Endodermal cell (in vitro differentiated cells): ENCODE data around the gene COX6A2. TPM values are rescaled to one million over a fixed set of nuclear protein-coding genes. Genes with fewer than 3 reads are reported as not detected.

Experiments
- DNase-seq: peaks from one replicate; pipeline ENCODE4 v3.0.0-alpha.2; 2017
- H3K27ac ChIP-seq: 2 replicates; pipeline ENCODE4 v1.5.1; 2013; ENCODE audit warnings: mild to moderate bottlenecking, low read depth, low read length, moderate library complexity
- H3K27me3 ChIP-seq: 2 replicates; pipeline ENCODE4 v1.6.1; 2013; ENCODE audit warnings: mild to moderate bottlenecking, low read length, moderate library complexity; ENCODE audit not compliant: insufficient read depth, control insufficient read depth, poor library complexity, severe bottlenecking
- H3K36me3 ChIP-seq: 2 replicates; pipeline ENCODE4 v1.7.0; 2013; ENCODE audit warnings: mild to moderate bottlenecking, low read length, moderate library complexity; ENCODE audit not compliant: control insufficient read depth, insufficient read depth
- H3K4me1 ChIP-seq: one replicate; pipeline ENCODE4 v1.7.0; 2013; ENCODE audit warnings: low read length; ENCODE audit not compliant: control insufficient read depth, insufficient read depth
- H3K4me3 ChIP-seq: 2 replicates; pipeline ENCODE4 v1.5.1; 2013; ENCODE audit warnings: mild to moderate bottlenecking, low read length, moderate library complexity
- H3K9ac ChIP-seq: 2 replicates; pipeline ENCODE4 v1.6.1; 2013; ENCODE audit warnings: mild to moderate bottlenecking, low read length, moderate library complexity; ENCODE audit not compliant: poor library complexity, severe bottlenecking; ENCODE audit errors: extremely low read depth
- H3K9me3 ChIP-seq: 2 replicates; pipeline ENCODE4 v1.6.1; 2013; ENCODE audit warnings: mild to moderate bottlenecking, low read length, moderate library complexity; ENCODE audit not compliant: control insufficient read depth
- H3K27ac Mint-ChIP-seq: 2 replicates; pipeline ENCODE4 v1.8.0; 2020; ENCODE audit warnings: mixed read lengths
- H3K27me3 Mint-ChIP-seq: 2 replicates; pipeline ENCODE4 v1.8.0; 2021; ENCODE audit warnings: mild to moderate bottlenecking, mixed read lengths; ENCODE audit not compliant: insufficient read depth
- H3K36me3 Mint-ChIP-seq: 2 replicates; pipeline ENCODE4 v1.8.0; 2020; ENCODE audit warnings: low read depth, mixed read lengths
- H3K4me1 Mint-ChIP-seq: 2 replicates; pipeline ENCODE4 v1.8.0; 2020; ENCODE audit warnings: mixed read lengths
- H3K4me3 Mint-ChIP-seq: 2 replicates; pipeline ENCODE4 v1.8.0; 2020; ENCODE audit warnings: mild to moderate bottlenecking, moderate library complexity, mixed read lengths
- H3K9me3 Mint-ChIP-seq: 2 replicates; pipeline ENCODE4 v1.8.0; 2020; ENCODE audit warnings: mild to moderate bottlenecking, mixed read lengths
- WGBS, 2 experiments: methylation state at CpG; one replicate each; pipeline versions ENCODE4 v1.1.5 to v1.1.7; 2013; ENCODE audit warnings: missing lambda C conversion rate in 2 of 2, mixed read lengths in 1 of 2; ENCODE audit not compliant: insufficient coverage in 1 of 2, insufficient read length in 1 of 2; 5-methylcytosine and 5-hydroxymethylcytosine counted together
- total RNA-seq, 2 donors: library from RNA; stranded (reverse); fragmentation: NEBNext Ultra II Directional in 1 of 2; extraction: Animal tissue kit (Norgen Biotek cat#: 25700) in 1 of 2; gene quantifications; 2 replicates in 1 of 2; 3 replicates in 1 of 2; pipeline ENCODE4 v1.2.1, GENCODE V29; 2021
- TF ChIP-seq, protein P1 (sequence below): fragments of 200-600 bp; sonication (generic); conservative IDR thresholded peaks from 2 replicates; pipeline ENCODE4 v1.5.0; 2021; ENCODE audit warnings: antibody characterized with exemption, mild to moderate bottlenecking

COX6A2 gene
- total RNA-seq, 2 donors from 2014 or later = not detected

DNA sequence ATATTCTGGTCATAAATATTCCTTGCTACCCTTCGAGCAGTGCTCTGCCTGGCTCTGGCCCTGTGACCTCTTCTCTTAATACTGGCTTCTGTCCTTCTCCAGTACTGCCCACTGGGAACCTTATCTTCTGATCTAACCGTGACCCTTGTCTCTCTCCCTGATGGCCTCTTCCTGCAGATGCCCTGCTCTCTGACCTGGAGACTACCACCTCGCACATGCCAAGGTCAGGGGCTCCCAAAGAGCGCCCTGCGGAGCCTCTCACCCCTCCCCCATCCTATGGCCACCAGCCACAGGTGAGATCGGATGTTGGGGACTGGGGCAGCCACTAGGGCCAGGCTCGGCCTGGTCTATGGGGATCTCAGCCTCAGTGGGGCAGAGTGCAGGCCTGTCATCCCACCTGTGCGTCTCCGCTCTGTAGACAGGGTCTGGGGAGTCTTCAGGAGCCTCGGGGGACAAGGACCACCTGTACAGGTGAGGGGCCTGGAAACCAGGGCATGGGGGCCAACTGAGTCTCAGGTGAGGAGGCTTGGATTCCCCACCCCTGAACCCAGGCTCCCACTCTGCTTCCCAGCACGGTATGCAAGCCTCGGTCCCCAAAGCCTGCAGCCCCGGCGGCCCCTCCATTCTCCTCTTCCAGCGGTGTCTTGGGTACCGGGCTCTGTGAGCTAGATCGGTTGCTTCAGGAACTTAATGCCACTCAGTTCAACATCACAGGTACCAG is 45.3 kb upstream of the COX6A2 start:
- Mint-ChIP-seq H3K36me3 (peaks cover 9% of the 10 kb centered on the region), H3K27me3 (peaks cover 66% of the 10 kb centered on the region), H3K4me3 (peak overlapping the region; percentile 66), H3K27ac (no peak overlapping the region), H3K9me3 (no peaks in the 10 kb centered on the region), H3K4me1 (peaks cover 17% of the 10 kb centered on the region)
- Histone ChIP-seq H3K4me3 (no peak overlapping the region), H3K4me1 (no peaks in the 10 kb centered on the region), H3K27me3 (no peaks in the 10 kb centered on the region), H3K36me3 (peaks cover 27% of the 10 kb centered on the region), H3K9ac (no peak overlapping the region), H3K27ac (no peak overlapping the region), H3K9me3 (no peaks in the 10 kb centered on the region)
- WGBS, 2 experiments = 95% methylated on average over 11 to 17 of the region's 17 CpGs
- no peak for DNase-seq
- TF ChIP-seq, protein P1, sequence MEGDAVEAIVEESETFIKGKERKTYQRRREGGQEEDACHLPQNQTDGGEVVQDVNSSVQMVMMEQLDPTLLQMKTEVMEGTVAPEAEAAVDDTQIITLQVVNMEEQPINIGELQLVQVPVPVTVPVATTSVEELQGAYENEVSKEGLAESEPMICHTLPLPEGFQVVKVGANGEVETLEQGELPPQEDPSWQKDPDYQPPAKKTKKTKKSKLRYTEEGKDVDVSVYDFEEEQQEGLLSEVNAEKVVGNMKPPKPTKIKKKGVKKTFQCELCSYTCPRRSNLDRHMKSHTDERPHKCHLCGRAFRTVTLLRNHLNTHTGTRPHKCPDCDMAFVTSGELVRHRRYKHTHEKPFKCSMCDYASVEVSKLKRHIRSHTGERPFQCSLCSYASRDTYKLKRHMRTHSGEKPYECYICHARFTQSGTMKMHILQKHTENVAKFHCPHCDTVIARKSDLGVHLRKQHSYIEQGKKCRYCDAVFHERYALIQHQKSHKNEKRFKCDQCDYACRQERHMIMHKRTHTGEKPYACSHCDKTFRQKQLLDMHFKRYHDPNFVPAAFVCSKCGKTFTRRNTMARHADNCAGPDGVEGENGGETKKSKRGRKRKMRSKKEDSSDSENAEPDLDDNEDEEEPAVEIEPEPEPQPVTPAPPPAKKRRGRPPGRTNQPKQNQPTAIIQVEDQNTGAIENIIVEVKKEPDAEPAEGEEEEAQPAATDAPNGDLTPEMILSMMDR = no peak

DNA sequence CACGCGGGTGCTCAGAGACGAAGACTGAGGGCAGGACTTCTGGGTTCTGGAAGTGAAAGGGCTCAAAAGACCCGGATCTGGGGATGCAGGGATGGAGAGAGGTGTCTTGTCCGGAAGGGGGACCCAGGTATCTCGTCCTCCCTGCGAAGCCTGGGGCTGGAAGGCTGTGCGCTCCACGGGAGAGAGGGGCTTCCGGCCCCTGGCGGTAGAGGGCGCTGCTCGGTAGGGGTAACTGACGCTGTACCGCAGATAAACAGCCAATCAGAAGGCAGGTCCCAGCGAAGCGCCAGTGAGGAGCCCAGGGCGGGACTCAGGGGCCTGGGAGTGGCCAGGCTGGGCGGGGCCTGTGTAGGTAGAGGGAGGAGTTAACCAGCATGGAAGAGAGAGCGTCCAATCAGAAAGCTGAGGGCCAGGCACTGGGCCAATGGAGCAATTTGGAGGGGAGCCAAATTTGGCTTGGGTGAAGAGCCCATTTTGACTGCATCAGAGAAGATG is 44.6 kb upstream of the COX6A2 start:
- H3K27me3 Mint-ChIP-seq = peaks cover 59% of the 10 kb centered on the region
- Histone ChIP-seq H3K9me3 (no peaks in the 10 kb centered on the region), H3K9ac (no peak overlapping the region), H3K4me3 (peak overlapping the region; percentile 77), H3K27me3 (no peaks in the 10 kb centered on the region), H3K27ac (no peak overlapping the region), H3K36me3 (peaks cover 22% of the 10 kb centered on the region), H3K4me1 (no peaks in the 10 kb centered on the region)
- 44 to 55% methylated on average over 7 to 20 of the region's 20 CpGs for WGBS, 2 experiments
- peaks cover 14% of the 10 kb centered on the region for H3K4me1 Mint-ChIP-seq
- peak overlapping the region; percentile 66 for H3K4me3 Mint-ChIP-seq
- H3K9me3 Mint-ChIP-seq = no peaks in the 10 kb centered on the region
- TF ChIP-seq, protein P1 = peak; percentile 83
- peak; percentile 91 for DNase-seq
- peaks cover 9% of the 10 kb centered on the region for H3K36me3 Mint-ChIP-seq
- no peak overlapping the region for H3K27ac Mint-ChIP-seq

DNA sequence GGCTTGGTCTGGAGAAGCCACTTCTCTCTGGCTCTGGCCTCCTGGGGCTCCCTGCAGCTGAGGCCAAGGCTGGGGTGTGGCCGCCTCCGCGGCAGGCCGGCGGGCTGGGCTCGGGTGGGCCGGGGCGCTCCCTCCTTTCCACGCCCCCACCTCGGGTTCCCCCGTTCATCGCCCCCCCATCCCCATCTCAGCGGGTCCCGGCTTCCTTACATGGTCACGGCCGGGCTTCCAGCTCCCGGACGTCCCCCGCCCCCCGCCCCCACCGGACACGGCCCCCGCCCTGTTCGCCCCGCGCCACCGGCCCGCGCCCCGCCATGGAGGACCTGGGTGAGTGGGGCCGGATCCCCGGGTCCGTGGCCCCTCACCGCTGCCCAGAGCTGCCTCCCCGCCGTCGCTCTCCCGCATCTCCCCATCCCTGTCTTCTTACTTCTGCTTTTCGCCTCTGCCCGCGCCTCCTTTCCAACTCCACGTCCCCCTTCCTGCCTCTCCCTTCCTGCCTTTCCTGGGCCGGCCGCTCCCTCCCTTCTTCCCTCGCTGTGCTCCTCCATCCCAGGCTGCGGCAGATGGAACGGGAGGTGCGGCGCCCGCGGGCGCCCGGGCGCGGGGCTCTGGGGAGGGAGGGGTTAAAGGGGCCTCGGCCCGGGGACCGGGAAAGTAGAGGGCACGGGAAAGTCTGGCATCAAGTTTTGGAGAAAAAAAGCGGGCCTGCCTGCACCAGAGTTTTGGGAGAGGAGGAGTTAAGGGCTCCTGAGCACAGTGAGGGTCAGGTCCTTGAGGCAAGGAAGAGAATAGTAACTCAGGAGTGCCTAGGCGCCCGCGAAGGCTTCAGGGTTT is 43.9 kb upstream of the COX6A2 start, which contains the start of gene TGFB1I1:
TGFB1I1 (plus strand) TSS at position 278 of the 834 bp plus-strand sequence; CDS start at position 315, 37 bp downstream.
- Mint-ChIP-seq H3K4me3 (peak within 1 kb of the TSS; percentile 66), H3K4me1 (peaks cover 12% of the 10 kb centered on the region), H3K36me3 (peaks cover 12% of the 10 kb centered on the region), H3K9me3 (no peaks in the 10 kb centered on the region), H3K27ac (no peak within 1 kb of the TSS), H3K27me3 (peaks cover 58% of the 10 kb centered on the region)
- Histone ChIP-seq H3K9me3 (no peaks in the 10 kb centered on the region), H3K4me1 (no peaks in the 10 kb centered on the region), H3K4me3 (peak within 1 kb of the TSS; percentile 80), H3K27me3 (no peaks in the 10 kb centered on the region), H3K27ac (peak within 1 kb of the TSS; percentile 72), H3K36me3 (peaks cover 17% of the 10 kb centered on the region), H3K9ac (peak within 1 kb of the TSS; percentile 27)
- peak; percentile 83 for DNase-seq
- WGBS, 2 experiments = 2 to 4% methylated on average over 24 to 55 of the region's 63 CpGs
- TF ChIP-seq, protein P1 = no peak
